HepG2 (cell line): Measurements from ENCODE around the gene SEMA5B.

Experiments used
- CBX5 ChIP-seq: sonication (generic); formaldehyde crosslinking; IDR thresholded peaks from 2 replicates; pipeline ENCODE4 v1.4.0; 2020; ENCODE audit warnings: missing genetic modification reagents, borderline replicate concordance
- CTCF ChIP-seq: sonication (generic); formaldehyde crosslinking; IDR thresholded peaks from 2 replicates; pipeline ENCODE4 v1.5.0; 2020; ENCODE audit warnings: mild to moderate bottlenecking, missing genetic modification reagents, moderate library complexity
- FOXM1 ChIP-seq: sonication (generic); formaldehyde crosslinking; IDR thresholded peaks from 2 replicates; pipeline ENCODE4 v1.5.0; 2020; ENCODE audit warnings: missing genetic modification reagents
- HDAC2 ChIP-seq: sonication (generic); formaldehyde crosslinking; IDR thresholded peaks from 2 replicates; pipeline ENCODE4 v1.4.0; 2020; ENCODE audit warnings: missing genetic modification reagents
- IRX3 ChIP-seq: sonication (generic); formaldehyde crosslinking; IDR thresholded peaks from 2 replicates; pipeline ENCODE4 v1.8.1; 2023; ENCODE audit warnings: mild to moderate bottlenecking, low read depth, missing genetic modification reagents, borderline replicate concordance
- KDM5A ChIP-seq: fragments of 200-600 bp; sonication (generic); IDR thresholded peaks from 2 replicates; pipeline ENCODE4 v1.7.0; 2018; ENCODE audit warnings: antibody characterized with exemption, mild to moderate bottlenecking, low read length, borderline replicate concordance
- MAX ChIP-seq: IDR thresholded peaks from 2 replicates; pipeline ENCODE4 v1.6.1; 2012; ENCODE audit warnings: inconsistent platforms
- RFX5 ChIP-seq: IDR thresholded peaks from 2 replicates; pipeline ENCODE4 v1.6.1; 2011; ENCODE audit warnings: low read depth, low read length, improper control_type of control experiment
- TBX3 ChIP-seq: fragments of 450-650 bp; IDR thresholded peaks from 2 replicates; pipeline ENCODE4 v1.6.1; 2017; ENCODE audit warnings: antibody characterized with exemption, mild to moderate bottlenecking, inconsistent platforms, borderline replicate concordance
- ZBTB10 ChIP-seq: sonication (generic); formaldehyde crosslinking; IDR thresholded peaks from 2 replicates; pipeline ENCODE4 v1.4.0; 2020; ENCODE audit warnings: missing genetic modification reagents, borderline replicate concordance
- ZNF235 ChIP-seq: sonication (generic); formaldehyde crosslinking; IDR thresholded peaks from 2 replicates; pipeline ENCODE4 v1.8.1; 2023; ENCODE audit warnings: mild to moderate bottlenecking, missing genetic modification reagents, borderline replicate concordance
- ZNF660 ChIP-seq: sonication (generic); formaldehyde crosslinking; IDR thresholded peaks from 2 replicates; pipeline ENCODE4 v1.5.1; 2020; ENCODE audit warnings: mild to moderate bottlenecking, low read depth, missing genetic modification reagents, borderline replicate concordance

- TF ChIP-seq IRX3: no peak
- TF ChIP-seq KDM5A: no peak
- TF ChIP-seq ZBTB10 (CRISPR knock-in tag): no peak
- no peak for TF ChIP-seq RFX5
- TF ChIP-seq TBX3: no peak
- no peak for TF ChIP-seq CTCF (CRISPR knock-in tag)
- no peak for TF ChIP-seq MAX
- TF ChIP-seq CBX5: no peak
- no peak for TF ChIP-seq FOXM1 (CRISPR knock-in tag)
- TF ChIP-seq ZNF660 (CRISPR knock-in tag): no peak
- TF ChIP-seq HDAC2: no peak
- TF ChIP-seq ZNF235: no peak
Observed at GRCh38 chr3:122925756-122926155, 101.8 kb downstream of the SEMA5B start.
